Measurements from ENCODE around the gene ASB9. TPM values are rescaled to one million over a fixed set of nuclear protein-coding genes. Genes with fewer than 3 reads are reported as not detected.

Gene ASB9
- total RNA-seq, 2 donors from 2014 or later, result 1.6 to 4.9 TPM

- 88 to 92% methylated on average over 3 of the region's 3 CpGs for WGBS, 2 donors
- Histone ChIP-seq H3K36me3 (replicated peaks in 1 of 2; ENCODE audit: insufficient read depth in 1 of 2, low read depth in 2 of 2) (no peaks in the 10 kb centered on the region), H3K4me1 (no peaks in the 10 kb centered on the region), H3K9me3 (no peaks in the 10 kb centered on the region), H3K27ac (no peak overlapping the region), H3K4me3 (no peak overlapping the region), H3K27me3 (no peaks in the 10 kb centered on the region)
- no peak for TF ChIP-seq CTCF (IDR thresholded peaks at IDR 0.05)
- TF ChIP-seq POLR2A (IDR thresholded peaks at IDR 0.05), result no peak
- ATAC-seq, result no peak
- intact Hi-C loops (cut with DNase I), result no loop called here
- DNase-seq, result no peak
These were observed 33.7 kb downstream of the ASB9 start for GRCh38 chrX:15236146-15236545.

- no peaks in the 10 kb centered on the region for H3K27me3 ChIP-seq
- no peak overlapping the region for H3K4me3 ChIP-seq
- H3K36me3 ChIP-seq (replicated peaks in 1 of 2; ENCODE audit: insufficient read depth in 1 of 2, low read depth in 2 of 2), result no peaks in the 10 kb centered on the region
- ATAC-seq (no peak), DNase-seq (no peak)
- WGBS, 2 donors, result 38 to 50% methylated on average over 1 of the region's 1 CpG
- H3K27ac ChIP-seq, result no peak overlapping the region
- no peaks in the 10 kb centered on the region for H3K9me3 ChIP-seq
- TF ChIP-seq POLR2A (IDR thresholded peaks at IDR 0.05) (no peak), CTCF (IDR thresholded peaks at IDR 0.05) (no peak)
- H3K4me1 ChIP-seq, result no peaks in the 10 kb centered on the region
- intact Hi-C loops (cut with DNase I), result no loop called here
These were observed 34.9 kb downstream of the ASB9 start for GRCh38 chrX:15235001-15235400.

GRCh38 chrX:15233416-15234015, 36.4 kb downstream of the ASB9 start:
- ATAC-seq (no peak), DNase-seq (no peak)
- H3K9me3 ChIP-seq, result no peaks in the 10 kb centered on the region
- 78 to 82% methylated on average over 3 of the region's 3 CpGs for WGBS, 2 donors
- H3K27me3 ChIP-seq, result no peaks in the 10 kb centered on the region
- H3K36me3 ChIP-seq (replicated peaks in 1 of 2; ENCODE audit: insufficient read depth in 1 of 2, low read depth in 2 of 2), result no peaks in the 10 kb centered on the region
- no peak for TF ChIP-seq POLR2A (IDR thresholded peaks at IDR 0.05)
- TF ChIP-seq CTCF (IDR thresholded peaks at IDR 0.05), result no peak
- intact Hi-C loops (cut with DNase I), result no loop called here
- no peak overlapping the region for H3K4me3 ChIP-seq
- no peak overlapping the region for H3K27ac ChIP-seq
- no peaks in the 10 kb centered on the region for H3K4me1 ChIP-seq

GRCh38 chrX:15224747-15225146, 45.1 kb downstream of the ASB9 start:
- Histone ChIP-seq H3K9me3 (no peaks in the 10 kb centered on the region), H3K4me1 (no peaks in the 10 kb centered on the region), H3K4me3 (no peak overlapping the region), H3K27me3 (no peaks in the 10 kb centered on the region), H3K27ac (no peak overlapping the region), H3K36me3 (replicated peaks in 1 of 2; ENCODE audit: insufficient read depth in 1 of 2, low read depth in 2 of 2) (no peaks in the 10 kb centered on the region)
- TF ChIP-seq POLR2A (IDR thresholded peaks at IDR 0.05) (no peak), CTCF (IDR thresholded peaks at IDR 0.05) (no peak)
- DNase-seq (no peak), ATAC-seq (no peak)
- 0 to 56% methylated on average over 1 of the region's 1 CpG for WGBS, 2 donors
- intact Hi-C loops (cut with DNase I), result no loop called here

- intact Hi-C loops (cut with DNase I), result no loop called here
- H3K4me1 ChIP-seq, result no peaks in the 10 kb centered on the region
- H3K9me3 ChIP-seq, result no peaks in the 10 kb centered on the region
- TF ChIP-seq CTCF (IDR thresholded peaks at IDR 0.05), result no peak
- TF ChIP-seq POLR2A (IDR thresholded peaks at IDR 0.05), result no peak
- H3K36me3 ChIP-seq (replicated peaks in 1 of 2; ENCODE audit: insufficient read depth in 1 of 2, low read depth in 2 of 2), result no peaks in the 10 kb centered on the region
- no peak overlapping the region for H3K4me3 ChIP-seq
- no peak for DNase-seq
- H3K27ac ChIP-seq, result no peak overlapping the region
- ATAC-seq, result no peak
- no peaks in the 10 kb centered on the region for H3K27me3 ChIP-seq
These were observed 48.6 kb downstream of the ASB9 start for GRCh38 chrX:15221321-15221720.
